Astrocyte (in vitro differentiated cells and primary cell): Measurements from ENCODE around the gene CYB5B.

Experiments used
- CTCF ChIP-seq: IDR thresholded peaks from 2 replicates; pipeline ENCODE4 v1.5.1; 2011; ENCODE audit warnings: low read depth, mild to moderate bottlenecking, inconsistent platforms, low read length, moderate library complexity; ENCODE audit not compliant: insufficient read depth
- EZH2 ChIP-seq: IDR thresholded peaks from 2 replicates; pipeline ENCODE4 v1.6.1; 2012; ENCODE audit warnings: mild to moderate bottlenecking, low read length, inconsistent platforms; ENCODE audit not compliant: insufficient read depth

- no peak for TF ChIP-seq CTCF
- TF ChIP-seq EZH2, result no peak
Observed at GRCh38 chr16:69378036-69378435, 46.4 kb upstream of the CYB5B start.
